SHP77 (cell line): Measurements from ENCODE around the gene KRTAP9-6.
"Not testable (repeated sequence)": the region's sequence is repeated elsewhere in the genome, so short reads cannot be mapped to it uniquely, and the experiment has no call there.

Experiments used
- DNase-seq, 2 experiments: peaks; one replicate each; lab custom pipeline; 2025; lab: John Stamatoyannopoulos, UW

Gene KRTAP9-6, protein sequence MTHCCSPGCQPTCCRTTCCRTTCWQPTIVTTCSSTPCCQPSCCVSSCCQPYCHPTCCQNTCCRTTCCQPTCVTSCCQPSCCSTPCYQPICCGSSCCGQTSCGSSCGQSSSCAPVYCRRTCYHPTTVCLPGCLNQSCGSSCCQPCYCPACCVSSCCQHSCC

DNA sequence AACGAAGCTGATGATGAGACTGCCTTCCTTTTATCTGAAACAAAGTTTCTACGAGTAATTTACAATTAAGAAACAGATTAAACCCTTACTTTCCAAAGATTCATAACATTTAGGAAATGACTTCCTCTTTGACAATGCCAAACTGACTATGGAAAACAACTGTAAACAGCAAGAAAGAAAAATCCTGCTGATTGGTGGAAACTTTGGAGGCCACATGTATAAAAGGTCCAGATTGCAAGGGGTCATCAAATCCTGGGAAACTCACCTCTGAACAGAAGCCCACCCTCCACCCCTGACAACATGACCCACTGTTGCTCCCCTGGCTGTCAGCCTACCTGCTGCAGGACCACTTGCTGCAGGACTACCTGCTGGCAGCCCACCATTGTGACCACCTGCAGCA is at the start of gene KRTAP9-6:
Gene KRTAP9-6, plus strand, starts transcription at position 301 of the 400 bp plus-strand sequence. Its CDS starts 0 bp downstream, at position 301.
- no peak for DNase-seq

DNA sequence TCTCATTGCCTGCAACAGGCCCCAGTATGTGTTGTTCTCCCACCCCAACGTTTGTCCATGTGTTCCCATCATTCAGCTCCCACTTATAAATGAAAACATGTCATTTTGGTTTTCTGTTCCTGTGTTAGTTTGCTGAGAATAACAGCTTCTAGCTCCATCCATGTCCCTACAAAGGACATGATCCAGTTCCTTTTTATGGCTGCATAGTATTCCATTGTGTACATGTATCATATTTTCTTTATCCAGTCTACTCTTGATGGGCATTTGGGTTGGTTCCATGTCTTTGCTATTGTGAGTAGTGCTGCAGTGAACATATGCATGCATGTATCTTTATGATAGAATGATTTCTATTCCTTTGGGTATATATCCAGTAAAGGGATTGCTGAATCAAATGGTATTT is 49.5 kb upstream of the KRTAP9-6 start:
- no peak for DNase-seq

DNA sequence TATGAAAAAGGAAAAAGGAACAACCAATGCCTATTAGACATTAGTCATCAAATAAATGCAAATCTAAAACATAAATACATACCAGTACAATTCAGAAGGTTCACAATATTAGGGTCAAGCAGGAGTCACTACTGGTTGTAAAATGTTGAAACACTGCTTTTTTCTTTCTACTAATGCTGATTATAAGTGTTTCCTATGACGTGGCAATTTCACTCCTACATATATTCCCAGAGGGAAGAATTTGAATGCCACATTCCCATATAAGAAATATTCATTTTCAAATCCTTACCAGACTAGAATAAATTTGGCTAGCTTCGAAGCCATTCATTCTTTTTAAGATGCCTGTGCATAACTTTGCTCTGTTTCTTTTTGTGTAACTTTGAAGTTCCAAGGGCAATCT is 41.4 kb upstream of the KRTAP9-6 start:
- DNase-seq = no peak

DNA sequence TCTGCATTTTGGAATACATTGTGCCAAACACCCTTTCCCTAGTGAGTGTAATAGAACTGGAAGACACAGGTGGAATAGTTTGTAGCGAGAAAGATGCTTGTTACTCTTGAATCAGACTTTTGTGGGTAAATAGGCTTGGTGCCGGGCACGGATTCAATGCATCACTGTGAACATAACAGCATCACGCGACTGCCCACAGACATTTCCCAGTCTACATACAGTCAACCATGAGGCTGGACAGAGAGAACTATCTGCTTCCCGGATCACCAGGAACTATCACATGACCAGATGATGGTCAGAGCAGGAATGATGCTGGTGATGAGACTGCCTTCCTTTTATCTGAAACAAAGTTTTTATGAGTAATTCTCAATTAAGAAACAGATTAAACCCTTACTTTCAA is 39.1 kb upstream of the KRTAP9-6 start:
- DNase-seq = no peak

DNA sequence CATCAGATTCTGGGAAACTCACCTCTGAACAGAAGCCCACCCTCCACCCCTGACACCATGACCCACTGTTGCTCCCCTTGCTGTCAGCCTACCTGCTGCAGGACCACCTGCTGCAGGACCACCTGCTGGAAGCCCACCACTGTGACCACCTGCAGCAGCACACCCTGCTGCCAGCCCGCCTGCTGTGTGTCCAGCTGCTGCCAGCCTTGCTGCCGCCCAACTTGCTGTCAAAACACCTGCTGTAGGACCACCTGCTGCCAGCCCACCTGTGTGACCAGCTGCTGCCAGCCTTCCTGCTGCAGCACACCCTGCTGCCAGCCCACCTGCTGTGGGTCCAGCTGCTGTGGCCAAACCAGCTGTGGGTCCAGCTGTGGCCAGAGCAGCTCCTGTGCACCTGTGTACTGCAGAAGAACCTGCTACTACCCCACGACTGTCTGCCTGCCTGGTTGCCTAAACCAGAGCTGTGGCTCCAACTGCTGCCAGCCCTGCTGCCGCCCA is 38.5 kb upstream of the KRTAP9-6 start, which contains the start of gene KRTAP9-2:
Gene KRTAP9-2, plus strand, starts transcription at position 51 of the 498 bp plus-strand sequence. Its CDS starts 7 bp downstream, at position 58.
- DNase-seq = not testable (repeated sequence)

DNA sequence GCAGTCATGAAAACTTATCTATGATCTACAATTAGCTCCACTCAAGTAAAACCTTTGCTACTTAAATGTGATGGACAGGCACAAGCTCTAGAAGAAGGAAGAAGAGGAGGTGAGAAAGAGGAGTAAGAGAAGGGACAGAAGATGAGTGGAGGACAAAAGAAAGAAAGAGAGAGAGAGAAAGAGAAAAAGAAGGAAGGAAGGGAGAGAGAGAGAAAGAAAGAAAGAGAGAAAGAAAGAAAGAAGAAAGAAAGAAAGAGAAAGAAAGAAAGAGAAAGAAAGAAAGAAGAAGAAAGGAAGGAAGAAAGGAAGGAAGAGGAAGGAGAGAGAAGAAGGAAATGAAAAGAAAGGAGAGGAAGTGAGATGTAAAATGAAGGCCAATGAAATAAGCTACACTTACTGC is 35.1 kb upstream of the KRTAP9-6 start:
- DNase-seq = no peak

DNA sequence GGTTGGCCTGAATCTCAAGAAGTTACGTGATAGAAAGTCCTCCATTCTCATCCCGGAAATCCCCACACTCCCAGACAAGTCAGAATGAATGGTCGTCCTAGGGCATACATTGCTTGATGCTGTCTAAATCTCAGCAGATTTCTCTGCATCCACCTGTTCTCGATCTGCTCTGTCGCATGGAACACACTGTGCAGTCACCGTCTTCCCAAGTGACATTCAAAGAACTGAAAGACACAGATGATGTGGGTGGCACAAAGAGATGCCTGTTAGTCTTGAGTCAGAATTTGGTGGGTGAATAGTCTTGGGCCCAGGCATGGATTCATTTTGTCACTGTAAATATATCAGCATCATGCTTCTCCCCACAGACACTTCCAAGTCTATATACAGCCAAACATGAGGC is 33.4 kb upstream of the KRTAP9-6 start:
- DNase-seq = no peak

DNA sequence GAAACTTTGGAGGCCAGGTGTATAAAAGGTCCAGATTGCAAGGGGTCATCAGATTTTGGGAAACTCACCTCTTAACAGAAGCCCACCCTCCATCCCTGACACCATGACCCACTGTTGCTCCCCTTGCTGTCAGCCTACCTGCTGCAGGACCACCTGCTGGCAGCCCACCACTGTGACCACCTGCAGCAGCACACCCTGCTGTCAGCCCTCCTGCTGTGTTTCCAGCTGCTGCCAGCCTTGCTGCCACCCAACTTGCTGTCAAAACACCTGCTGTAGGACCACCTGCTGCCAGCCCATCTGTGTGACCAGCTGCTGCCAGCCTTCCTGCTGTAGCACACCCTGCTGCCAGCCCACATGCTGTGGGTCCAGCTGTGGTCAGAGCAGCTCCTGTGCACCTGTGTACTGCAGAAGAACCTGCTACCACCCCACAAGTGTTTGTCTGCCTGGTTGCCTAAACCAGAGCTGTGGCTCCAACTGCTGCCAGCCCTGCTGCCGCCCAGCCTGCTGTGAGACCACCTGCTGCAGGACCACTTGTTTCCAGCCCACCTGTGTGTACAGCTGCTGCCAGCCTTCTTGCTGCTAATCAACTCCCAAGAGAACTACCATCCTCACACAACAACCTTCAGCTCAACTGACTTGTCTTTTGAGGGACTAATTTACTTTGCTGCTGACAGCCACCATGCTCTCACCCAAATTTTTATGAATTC is 32.6 kb upstream of the KRTAP9-6 start, which contains the start of gene KRTAP9-3:
Gene KRTAP9-3, plus strand, starts transcription at position 51 of the 707 bp plus-strand sequence. Its CDS starts 53 bp downstream, at position 104.
- DNase-seq = not testable (repeated sequence)

DNA sequence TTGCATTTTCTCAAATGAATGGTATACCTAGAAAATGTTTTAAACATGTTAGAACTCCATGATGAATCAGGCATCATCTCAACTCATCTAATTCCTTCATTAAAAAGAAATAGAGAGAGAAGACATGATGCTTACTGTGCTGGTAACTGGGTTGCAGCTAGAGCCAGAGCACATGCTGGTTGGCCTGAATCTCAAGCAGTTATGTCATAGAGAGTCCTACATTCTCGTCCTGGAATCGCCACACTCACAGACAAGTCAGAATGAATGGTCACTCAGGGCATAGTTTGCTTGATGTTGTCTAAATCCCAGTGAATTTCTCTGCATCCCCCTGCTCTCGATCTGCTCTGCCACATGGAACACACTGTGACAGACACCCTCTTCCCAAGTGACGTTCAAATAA is 28.1 kb upstream of the KRTAP9-6 start:
- DNase-seq = not testable (repeated sequence)

DNA sequence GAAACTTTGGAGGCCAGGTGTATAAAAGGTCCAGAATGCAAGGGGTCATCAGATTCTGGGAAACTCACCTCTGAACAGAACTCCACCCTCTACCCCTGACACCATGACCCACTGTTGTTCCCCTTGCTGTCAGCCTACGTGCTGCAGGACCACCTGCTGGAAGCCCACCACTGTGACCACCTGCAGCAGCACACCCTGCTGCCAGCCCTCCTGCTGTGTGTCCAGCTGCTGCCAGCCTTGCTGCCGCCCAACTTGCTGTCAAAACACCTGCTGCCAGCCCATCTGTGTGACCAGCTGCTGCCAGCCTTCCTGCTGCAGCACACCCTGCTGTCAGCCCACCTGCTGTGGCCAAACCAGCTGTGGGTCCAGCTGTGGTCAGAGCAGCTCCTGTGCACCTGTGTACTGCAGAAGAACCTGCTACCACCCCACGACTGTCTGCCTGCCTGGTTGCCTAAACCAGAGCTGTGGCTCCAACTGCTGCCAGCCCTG is 27.2 kb upstream of the KRTAP9-6 start, which contains the start of gene KRTAP9-8:
Gene KRTAP9-8, plus strand, starts transcription at position 51 of the 489 bp plus-strand sequence. Its CDS starts 53 bp downstream, at position 104.
- not testable (repeated sequence) for DNase-seq

DNA sequence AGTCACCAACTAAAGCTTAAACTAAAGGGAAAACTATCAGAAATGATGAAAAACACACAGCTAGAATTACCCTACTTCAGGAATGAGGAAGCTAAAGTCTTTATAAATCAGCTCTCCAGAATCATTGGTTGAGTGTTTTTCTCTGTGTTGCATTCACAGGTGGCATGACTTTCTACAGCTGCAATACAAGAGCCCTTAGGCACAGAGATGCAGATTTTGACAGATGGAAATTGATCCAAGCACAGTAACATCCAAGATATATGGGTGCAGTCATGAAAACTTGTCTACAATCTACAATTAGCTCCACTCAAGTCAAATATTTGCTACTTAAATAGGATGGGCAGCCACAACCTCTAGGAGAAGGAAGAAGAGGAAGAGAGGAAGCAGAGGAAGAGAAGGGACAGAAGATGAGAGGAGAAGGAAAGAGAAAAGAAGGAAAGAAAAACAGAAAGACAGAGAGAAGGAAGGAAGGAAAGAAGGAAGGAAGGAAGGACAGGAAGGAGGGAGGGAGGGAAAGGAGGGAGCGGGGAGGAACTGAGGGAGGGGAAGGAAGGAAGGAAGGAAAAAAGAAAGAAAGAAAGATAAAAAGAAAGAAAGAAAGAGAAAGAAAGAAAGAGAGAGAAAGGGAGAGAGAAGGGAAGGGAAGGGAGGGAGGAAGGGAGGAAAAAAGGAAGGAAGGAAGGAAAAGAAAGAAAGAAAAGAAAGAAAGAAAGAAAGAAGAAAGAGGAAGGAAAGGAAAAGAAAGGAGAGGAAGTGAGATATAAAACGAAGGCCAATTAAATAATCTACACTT is 18.0 kb upstream of the KRTAP9-6 start:
- not testable (repeated sequence) for DNase-seq

DNA sequence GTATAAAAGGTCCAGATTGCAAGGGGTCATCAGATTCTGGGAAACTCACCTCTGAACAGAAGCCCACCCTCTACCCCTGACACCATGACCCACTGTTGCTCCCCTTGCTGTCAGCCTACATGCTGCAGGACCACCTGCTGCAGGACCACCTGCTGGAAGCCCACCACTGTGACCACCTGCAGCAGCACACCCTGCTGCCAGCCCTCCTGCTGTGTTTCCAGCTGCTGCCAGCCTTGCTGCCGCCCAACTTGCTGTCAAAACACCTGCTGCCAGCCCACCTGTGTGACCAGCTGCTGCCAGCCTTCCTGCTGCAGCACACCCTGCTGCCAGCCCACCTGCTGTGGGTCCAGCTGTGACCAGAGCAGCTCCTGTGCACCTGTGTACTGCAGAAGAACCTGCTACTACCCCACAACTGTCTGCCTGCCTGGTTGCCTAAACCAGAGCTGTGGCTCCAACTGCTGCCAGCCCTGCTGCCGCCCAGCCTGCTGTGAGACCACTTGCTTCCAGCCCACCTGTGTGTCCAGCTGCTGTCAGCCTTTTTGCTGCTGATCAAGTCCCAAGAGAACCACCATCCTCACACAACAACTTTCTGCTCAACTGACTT is 15.4 kb upstream of the KRTAP9-6 start, which contains the start of gene KRTAP9-4:
Gene KRTAP9-4, plus strand, starts transcription at position 51 of the 604 bp plus-strand sequence. Its CDS starts 34 bp downstream, at position 85.
- DNase-seq = not testable (repeated sequence)

DNA sequence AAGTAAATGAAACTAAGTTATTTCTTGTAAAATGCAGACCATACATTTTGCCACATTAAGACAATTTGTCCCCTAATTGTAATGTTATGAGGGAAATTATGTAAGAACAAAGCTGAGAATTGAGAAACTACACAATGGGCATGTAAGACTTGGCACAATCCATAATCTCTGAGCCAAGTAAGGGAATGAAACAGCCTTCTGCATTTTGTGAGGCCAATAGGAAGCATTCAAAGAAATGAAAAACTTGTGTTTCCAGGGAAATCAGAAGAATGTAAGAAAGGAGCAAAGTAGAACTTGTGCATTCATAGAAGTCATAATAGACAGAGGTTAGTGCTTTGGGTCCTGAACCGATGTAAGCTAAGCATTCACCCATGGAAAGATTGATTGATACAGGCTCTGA is 13.9 kb upstream of the KRTAP9-6 start:
- no peak for DNase-seq

DNA sequence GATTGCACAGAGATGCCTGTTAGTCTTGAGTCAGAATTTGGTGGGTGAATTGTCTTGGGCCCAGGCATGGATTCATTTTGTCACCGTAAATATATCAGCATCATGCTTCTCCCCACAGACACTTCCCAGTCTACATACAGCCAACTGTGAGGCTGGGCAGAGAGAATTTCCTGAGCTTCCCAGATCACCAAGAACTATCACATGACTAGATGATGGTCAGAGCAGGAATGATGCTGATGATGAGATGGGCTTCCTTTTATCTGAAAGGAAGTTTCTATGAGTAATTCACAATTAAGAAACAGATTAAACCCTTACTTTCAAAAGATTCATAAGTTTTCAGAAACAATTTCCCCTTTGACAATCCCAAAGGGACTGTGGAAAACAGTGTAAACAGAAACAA is 10.3 kb upstream of the KRTAP9-6 start:
- DNase-seq = no peak

DNA sequence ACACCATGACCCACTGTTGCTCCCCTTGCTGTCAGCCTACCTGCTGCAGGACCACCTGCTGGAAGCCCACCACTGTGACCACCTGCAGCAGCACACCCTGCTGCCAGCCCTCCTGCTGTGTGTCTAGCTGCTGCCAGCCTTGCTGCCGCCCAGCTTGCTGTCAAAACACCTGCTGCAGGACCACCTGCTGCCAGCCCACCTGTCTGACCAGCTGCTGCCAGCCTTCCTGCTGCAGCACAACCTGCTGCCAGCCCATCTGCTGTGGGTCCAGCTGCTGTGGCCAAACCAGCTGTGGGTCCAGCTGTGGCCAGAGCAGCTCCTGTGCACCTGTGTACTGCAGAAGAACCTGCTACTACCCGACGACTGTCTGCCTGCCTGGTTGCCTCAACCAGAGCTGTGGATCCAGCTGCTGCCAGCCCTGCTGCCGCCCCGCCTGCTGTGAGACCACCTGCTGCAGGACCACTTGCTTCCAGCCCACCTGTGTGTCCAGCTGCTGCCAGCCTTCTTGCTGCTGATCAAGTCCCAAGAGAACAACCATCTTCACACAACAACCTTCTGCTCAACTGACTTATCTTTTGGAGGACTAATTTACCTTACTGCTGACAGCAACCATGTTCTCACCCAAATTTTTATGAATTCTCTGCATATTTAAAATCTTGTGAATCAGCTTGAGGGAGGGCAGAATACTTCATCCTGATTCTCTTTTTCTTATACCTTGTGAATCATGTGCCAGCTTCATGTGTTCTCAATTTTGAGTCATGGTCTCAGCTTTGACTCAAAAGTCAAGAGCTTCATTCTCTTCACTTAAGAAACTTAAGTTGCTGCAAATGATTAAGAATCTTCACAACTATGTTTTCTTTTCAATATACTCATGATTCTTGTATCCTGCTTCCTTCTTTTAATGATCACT is 9.5 kb upstream of the KRTAP9-6 start, which contains the start of gene KRTAP9-9:
Gene KRTAP9-9, plus strand, starts transcription at position 4 of the 910 bp plus-strand sequence.
- DNase-seq = not testable (repeated sequence)

DNA sequence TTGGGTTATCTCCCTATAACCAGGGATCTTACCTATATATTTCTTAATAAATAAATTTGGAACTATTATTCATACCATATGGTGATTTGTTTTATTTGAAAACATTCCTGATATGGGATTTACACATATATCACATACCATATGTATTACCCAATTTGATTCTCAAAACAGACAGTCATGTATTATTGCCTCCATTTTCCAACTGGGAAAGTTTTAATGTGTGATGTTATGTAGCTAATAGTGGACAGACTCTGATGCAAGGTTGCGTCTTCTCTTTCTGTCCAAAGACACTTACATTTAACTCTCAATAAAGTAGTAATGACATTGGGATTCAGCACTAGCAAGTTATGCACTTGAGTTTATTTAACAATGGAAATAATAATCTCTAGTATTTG is 8.9 kb upstream of the KRTAP9-6 start:
- no peak for DNase-seq

DNA sequence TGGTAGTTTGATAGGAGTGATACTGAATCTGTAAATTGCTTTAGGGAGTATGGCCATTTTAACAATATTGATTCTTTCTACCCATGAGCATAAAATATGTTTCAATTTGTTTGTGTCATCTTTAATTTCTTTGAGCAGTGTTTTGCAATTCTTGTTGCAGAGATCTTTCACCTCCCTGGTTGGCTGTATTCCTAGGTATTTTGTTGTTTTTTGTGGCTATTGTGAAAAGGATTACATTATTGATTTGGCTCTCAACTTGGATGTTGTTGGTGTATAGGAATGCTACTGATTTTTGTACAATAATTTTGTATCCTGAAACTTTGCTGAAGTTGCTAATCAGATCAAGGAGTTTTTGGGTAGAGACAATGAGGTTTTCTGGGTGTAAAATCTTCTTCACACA is 6.8 kb upstream of the KRTAP9-6 start:
- no peak for DNase-seq

DNA sequence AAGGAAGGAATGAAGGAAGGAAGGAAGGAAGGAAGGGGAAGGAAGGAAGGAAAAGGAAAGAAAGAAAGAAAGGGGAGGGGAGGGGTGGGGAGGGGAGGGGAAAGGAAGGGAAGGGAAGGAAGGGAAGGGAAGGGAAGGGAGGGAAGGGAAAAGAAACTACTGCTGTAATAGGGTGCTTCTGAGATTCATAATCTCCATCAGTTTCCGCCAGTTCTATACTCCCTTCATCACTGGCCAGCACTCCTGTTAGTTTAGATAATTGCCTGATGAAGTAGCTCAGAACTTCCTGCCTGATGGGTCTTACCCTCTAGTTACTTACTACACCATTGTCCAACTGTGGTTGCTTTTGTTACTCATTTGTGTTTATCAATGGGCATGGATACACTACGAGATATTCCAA is 2.0 kb upstream of the KRTAP9-6 start:
- no peak for DNase-seq

DNA sequence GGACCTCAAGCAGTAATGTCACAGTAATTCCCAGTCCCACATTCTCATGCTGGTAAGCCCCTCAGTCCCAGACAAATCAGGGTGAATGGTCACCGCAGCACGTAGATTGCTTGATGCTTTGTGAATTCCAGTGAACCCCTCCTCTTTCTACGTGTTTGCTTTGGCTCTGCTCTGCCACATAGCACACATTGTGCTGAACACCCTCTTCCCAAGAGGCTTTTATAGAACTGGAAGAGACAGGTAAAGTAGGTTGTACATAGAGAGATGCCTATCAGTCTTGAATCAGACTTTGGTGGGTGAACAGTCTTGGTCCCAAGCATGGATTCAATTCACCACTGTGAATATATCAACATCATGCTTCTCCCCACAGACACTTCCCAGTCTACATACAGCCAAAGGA is 579 bp upstream of the KRTAP9-6 start:
- no peak for DNase-seq

DNA sequence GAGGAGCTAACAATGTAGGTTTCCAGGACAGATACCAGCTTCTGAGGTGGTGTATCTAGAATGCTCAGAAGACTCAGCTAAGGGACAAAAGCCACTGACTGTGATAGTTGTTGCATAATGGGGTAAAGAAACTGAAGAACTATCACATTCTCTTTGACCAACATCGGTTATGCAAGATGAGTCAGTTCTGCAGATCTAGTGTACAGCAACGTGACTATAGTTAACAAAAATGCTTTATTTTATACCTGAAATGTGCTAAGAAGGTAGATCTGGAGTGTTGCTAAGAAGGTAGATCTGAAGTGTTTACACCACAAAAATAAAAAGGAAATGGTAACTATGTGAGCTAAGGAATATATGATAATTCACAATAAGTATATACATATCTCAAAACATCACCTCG is 2.5 kb downstream of the KRTAP9-6 start:
- no peak for DNase-seq
